HCT116 (cell line): Measurements from ENCODE around the gene MTHFD1L. TPM values are rescaled to one million over a fixed set of nuclear protein-coding genes. Genes with fewer than 3 reads are reported as not detected.
A peak's percentile ranks its signal among the peaks of the same experiment; 100 is the strongest.

Source experiments
- CBX3 ChIP-seq: IDR thresholded peaks from 2 replicates; pipeline ENCODE4 v1.6.1; 2012; ENCODE audit warnings: low read depth
- CEBPB ChIP-seq: IDR thresholded peaks from 2 replicates; pipeline ENCODE4 v1.6.1; 2012; ENCODE audit warnings: low read depth
- EGR1 ChIP-seq: IDR thresholded peaks from 2 replicates; pipeline ENCODE4 v1.6.1; 2012; ENCODE audit warnings: low read depth
- ELF1 ChIP-seq: IDR thresholded peaks from 2 replicates; pipeline ENCODE4 v1.6.1; 2012; ENCODE audit warnings: low read depth, borderline replicate concordance
- EZH2phosphoT487 ChIP-seq: fragments of 200-600 bp; IDR thresholded peaks from 2 replicates; pipeline ENCODE4 v1.6.1; 2018; ENCODE audit warnings: antibody characterized with exemption, borderline replicate concordance
- FOSL1 ChIP-seq: IDR thresholded peaks from 2 replicates; pipeline ENCODE4 v1.6.1; 2012; ENCODE audit warnings: low read depth
- JUND ChIP-seq: IDR thresholded peaks from 2 replicates; pipeline ENCODE4 v1.6.1; 2012
- MAX ChIP-seq: IDR thresholded peaks from 2 replicates; pipeline ENCODE4 v1.6.1; 2012
- POLR2A ChIP-seq: IDR thresholded peaks from 2 replicates; pipeline ENCODE4 v1.7.0; 2011; ENCODE audit warnings: borderline replicate concordance; ENCODE audit not compliant: insufficient read depth, insufficient read length; ENCODE audit errors: extremely low read depth
- POLR2AphosphoS5 ChIP-seq: IDR thresholded peaks from 2 replicates; pipeline ENCODE4 v1.6.1; 2011; ENCODE audit warnings: mild to moderate bottlenecking, low read depth, low read length, moderate library complexity
- RAD21 ChIP-seq: IDR thresholded peaks from 2 replicates; pipeline ENCODE4 v1.6.1; 2012; ENCODE audit warnings: low read depth, mild to moderate bottlenecking
- REST ChIP-seq: IDR thresholded peaks from 2 replicates; pipeline ENCODE4 v1.6.1; 2012; ENCODE audit warnings: low read depth
- SP1 ChIP-seq: IDR thresholded peaks from 2 replicates; pipeline ENCODE4 v1.6.1; 2012; ENCODE audit warnings: low read depth
- SRF ChIP-seq: IDR thresholded peaks from 2 replicates; pipeline ENCODE4 v1.6.1; 2012; ENCODE audit warnings: low read depth
- TCF7L2 ChIP-seq: IDR thresholded peaks from 2 replicates; pipeline ENCODE4 v1.7.0; 2011; ENCODE audit warnings: borderline replicate concordance, inconsistent platforms; ENCODE audit not compliant: insufficient read depth, insufficient read length; ENCODE audit errors: extremely low read depth
- YY1 ChIP-seq: IDR thresholded peaks from 2 replicates; pipeline ENCODE4 v1.6.1; 2011; ENCODE audit warnings: low read length, low read depth, moderate library complexity, mild to moderate bottlenecking; ENCODE audit not compliant: insufficient replicate concordance; ENCODE audit errors: extremely low read depth
- ZBTB33 ChIP-seq: IDR thresholded peaks from 2 replicates; pipeline ENCODE4 v1.6.1; 2011; ENCODE audit warnings: mild to moderate bottlenecking, low read length, moderate library complexity; ENCODE audit not compliant: insufficient replicate concordance; ENCODE audit errors: extremely low read depth
- ZFX ChIP-seq: fragments of 450-650 bp; IDR thresholded peaks from 2 replicates; pipeline ENCODE4 v1.6.1; 2017
- total RNA-seq: library from RNA; stranded (reverse); gene quantifications from one replicate; pipeline ENCODE4 v1.2.1, GENCODE V29; 2021; ENCODE audit not compliant: unreplicated experiment

Gene MTHFD1L
- total RNA-seq, 1 experiment from 2014 or later = 127 TPM

- TF ChIP-seq REST (no peak), ZBTB33 (no peak), POLR2AphosphoS5 (no peak), TCF7L2 (no peak), FOSL1 (no peak), JUND (no peak), ZFX (peak; percentile 32; the same call in 1 of the 2 replicates), SP1 (no peak; the same call in 1 of the 2 replicates), EZH2phosphoT487 (no peak), CEBPB (no peak), YY1 (no peak), MAX (peak; percentile 67), POLR2A (no peak), RAD21 (peak; percentile 99), CBX3 (peak; percentile 59; the same call in 1 of the 2 replicates), ELF1 (no peak), SRF (no peak), EGR1 (no peak)
Measured at GRCh38 chr6:151014404-151015100, 149.1 kb downstream of the MTHFD1L start (continued).
